ENCODE data around the gene BRD3OS.

The BRD3OS gene

GRCh38 chr9:134050726-134051125 lies 25.4 kb downstream of the BRD3OS start:
- DNase-seq (ENCODE audit: low read depth in 2 of 2), result no peak

DNA sequence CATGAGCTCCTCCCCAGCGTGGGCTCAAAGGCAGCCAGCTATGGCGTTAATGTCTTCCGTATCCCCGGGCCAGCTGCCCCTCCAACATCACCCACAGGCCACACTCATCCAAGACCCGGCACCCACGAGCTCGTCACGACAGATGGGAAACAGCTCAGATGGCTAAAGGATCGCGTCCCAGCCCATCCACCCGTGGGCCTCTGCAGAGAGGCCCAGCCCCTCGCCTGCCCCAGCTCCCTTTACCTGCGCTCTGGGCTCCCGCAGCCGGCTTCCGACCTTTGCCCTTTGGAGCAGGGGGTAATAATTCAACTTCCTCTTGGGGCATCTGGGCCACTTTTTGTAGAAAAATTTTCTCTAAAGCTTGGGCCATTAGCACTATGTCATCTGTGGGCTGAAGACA lies 26.0 kb downstream of the BRD3OS start:
- DNase-seq (ENCODE audit: low read depth in 2 of 2), result no peak

- DNase-seq (ENCODE audit: low read depth in 2 of 2), result no peak
These were observed 27.2 kb downstream of the BRD3OS start for GRCh38 chr9:134052491-134052890.

- DNase-seq (ENCODE audit: low read depth in 2 of 2), result no peak
These were observed 27.7 kb downstream of the BRD3OS start for GRCh38 chr9:134052941-134053340.

DNA sequence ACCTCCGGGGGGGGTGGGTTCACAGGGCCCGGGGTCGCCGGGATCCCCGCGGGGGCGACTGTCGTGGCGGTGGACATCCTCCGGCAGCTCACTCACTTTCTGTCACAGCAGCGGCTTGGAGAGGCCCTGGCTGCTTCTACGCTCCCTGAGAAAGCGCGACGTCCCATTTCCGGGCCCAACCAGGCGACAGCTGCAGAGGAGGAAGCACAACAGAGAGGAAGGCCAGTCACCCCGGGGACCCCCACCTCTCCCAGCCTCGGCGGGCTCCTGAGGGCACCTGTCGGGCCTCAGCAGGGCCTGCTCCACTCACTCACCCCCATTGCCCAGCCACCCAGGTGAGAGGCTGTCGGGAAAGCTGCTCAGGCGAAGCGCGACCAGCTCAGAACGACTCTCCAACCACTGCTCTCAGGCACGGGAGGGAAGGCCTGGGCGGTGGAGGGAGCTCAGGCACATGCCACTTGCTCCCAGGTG lies 28.2 kb downstream of the BRD3OS start:
- DNase-seq (ENCODE audit: low read depth in 2 of 2), result no peak

- no peak for DNase-seq (ENCODE audit: low read depth in 2 of 2)
These were observed 28.9 kb downstream of the BRD3OS start for GRCh38 chr9:134053941-134054761.

GRCh38 chr9:134054891-134055811 lies 29.9 kb downstream of the BRD3OS start:
- DNase-seq (ENCODE audit: low read depth in 2 of 2), result no peak

DNA sequence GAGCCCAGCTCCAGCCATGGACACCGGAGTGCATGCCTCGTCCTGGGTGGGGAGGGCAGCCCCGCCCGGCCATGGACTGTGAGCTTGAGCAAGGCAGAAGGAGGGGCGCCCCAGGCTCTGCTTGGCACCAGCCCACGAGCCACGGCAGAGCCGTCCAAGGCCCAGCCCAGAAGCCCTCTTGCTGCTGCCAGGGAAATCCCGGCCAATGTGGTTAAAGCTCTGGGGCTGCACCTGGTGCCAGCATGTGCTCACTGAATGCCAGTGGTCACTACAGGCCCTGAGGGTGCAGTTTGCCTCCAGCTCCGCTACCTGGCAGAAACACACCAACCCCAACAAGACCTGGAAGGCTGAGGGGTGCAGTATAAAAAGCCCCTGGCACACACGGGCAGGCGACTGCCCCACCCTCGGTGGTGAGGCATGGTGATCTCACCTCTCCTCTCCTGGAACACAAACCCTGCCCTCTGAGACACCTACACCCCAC lies 30.7 kb downstream of the BRD3OS start:
- no peak for DNase-seq (ENCODE audit: low read depth in 2 of 2)

DNA sequence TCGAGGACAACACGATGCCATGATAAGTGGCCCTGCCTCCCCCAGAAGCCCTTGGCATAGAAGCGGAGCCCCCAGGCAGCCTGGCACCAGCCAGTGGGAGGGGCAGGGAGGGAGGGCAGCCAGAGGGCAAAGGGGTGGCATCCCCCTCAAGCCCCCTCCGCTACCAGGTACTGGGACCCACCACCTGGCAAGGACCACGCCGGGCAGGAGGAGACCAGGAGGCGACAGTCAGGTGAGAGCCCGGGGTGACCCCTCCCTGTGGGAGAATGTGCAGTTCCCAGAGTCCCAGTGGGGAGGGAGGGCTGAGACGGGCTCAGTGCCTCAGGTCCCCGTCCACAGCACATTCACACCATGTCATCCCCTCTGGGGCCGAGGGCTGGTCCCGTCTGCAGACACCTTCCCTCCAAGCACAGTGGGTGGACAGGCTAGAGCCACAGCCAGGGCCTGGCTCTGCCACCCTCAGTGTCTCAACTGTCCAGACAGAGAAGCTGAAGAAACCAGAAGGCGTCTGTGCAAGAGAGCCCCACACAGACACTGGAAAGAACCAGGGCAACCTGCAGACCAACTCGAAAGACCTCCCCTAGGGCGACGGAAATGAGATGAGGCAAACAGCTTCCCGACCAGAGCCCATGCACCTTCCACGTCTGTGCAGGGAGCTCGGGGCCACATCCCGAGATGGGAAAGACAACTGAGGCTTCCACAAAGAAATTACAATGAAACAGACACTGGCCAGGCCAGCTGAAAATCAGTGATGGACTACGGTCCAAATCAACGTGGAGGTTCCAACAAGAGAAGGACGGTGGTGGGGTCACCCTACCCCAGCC lies 31.4 kb downstream of the BRD3OS start:
- DNase-seq (ENCODE audit: low read depth in 2 of 2), result no peak

- no peak for DNase-seq (ENCODE audit: low read depth in 2 of 2)
These were observed 32.0 kb downstream of the BRD3OS start for GRCh38 chr9:134057307-134057657.

DNA sequence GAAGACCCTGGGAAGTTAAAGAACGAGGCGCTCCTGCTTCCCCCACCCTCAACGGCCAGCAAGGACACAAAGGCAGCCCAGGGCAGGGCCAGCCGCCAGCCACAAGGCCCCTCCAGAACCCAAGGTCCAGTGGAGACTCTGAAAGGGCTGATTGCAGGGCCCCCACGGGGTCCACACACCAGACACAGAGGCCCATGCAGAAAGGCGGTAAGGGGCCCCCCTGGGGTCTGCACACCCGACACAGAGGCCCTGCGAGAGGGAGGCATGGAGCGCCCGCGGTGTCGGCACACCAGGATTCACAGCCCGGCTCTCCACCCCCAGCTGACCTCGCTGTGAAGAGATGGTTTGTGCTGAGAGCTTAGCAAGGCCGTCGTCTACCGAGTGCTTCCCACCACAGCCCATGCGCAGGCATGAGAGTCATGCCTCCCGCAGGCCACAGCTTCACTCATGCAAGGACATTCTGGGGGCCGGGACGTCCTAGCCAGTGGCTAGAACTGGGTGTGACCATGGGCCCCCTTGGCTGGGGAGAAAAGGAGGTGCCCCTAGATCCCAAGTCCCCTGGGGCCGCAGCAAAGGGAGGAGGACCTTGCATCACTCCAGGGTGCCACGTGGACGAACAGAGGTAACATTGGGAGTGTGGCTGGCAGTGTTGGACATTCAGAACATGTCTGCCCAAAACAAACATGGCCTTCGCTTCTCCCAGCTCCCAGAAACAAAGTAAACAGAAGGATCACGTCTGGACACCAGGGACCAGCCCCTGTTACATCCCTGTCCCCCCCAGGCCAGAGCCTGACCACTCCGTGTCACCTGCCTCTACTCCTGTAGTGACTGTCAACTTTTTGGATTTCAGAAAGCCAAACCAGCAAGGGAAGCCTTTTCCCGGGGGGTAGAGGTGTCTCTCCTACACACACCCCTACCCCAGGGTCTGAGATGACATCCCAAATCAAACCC lies 32.7 kb downstream of the BRD3OS start:
- no peak for DNase-seq (ENCODE audit: low read depth in 2 of 2)

DNA sequence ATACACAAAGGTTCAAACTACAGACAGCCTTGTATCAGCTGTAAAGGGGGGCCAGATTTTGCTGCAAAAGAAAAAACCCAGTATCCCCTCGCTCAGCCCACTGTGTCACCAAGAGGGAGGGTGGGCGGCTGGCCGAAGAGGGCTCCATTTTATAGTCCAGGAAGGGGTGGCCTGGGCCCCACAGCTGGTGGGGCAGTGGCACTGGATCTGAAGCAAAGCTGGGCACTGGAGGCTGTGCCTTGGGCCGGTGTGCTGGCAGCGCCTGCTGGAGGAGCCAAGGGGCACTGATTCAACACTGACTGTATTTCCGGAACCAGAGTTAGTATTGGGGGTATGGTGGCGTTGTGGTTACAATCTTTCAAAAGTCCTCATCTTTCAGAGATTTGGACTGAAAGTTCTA lies 33.4 kb downstream of the BRD3OS start:
- no peak for DNase-seq (ENCODE audit: low read depth in 2 of 2)

- no peak for DNase-seq (ENCODE audit: low read depth in 2 of 2)
These were observed 33.9 kb downstream of the BRD3OS start for GRCh38 chr9:134059188-134059641.

DNA sequence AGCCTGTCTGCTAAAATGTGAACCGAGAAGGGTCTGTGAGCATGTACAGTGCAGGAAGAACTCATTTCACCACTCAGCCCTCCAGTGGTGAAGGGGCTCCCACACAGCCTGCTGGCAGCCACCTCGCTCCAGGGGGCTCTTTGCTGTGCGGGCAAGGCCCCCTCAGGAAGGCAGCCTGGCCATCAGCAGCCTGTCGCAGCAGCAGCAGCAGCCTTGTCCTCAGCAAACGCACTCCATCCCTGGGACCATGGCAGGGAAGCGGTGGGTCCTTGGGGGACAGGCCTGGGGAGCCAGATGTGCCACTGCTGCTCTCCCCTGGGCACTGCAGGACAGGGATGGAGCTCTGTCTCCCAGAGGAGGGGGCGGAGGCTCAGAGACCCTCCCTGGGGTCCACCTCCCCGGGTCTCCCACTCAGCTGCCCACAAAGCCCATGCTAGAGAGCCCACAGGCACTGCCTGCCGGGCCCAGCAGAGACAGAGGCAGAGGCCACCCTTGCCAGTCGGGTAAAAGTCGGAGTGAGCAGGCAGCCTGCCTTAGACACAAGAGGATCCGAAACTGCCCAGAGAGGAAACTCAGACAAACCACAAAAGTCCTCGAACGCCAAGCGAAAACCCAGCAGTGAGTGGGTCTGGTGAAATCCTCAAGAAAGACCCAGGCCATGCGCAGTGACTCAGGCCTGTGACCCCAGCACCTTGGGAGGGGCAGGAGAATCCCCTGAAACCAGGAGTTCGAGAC lies 34.5 kb downstream of the BRD3OS start:
- DNase-seq (ENCODE audit: low read depth in 2 of 2), result no peak

GRCh38 chr9:134060546-134060945 lies 35.3 kb downstream of the BRD3OS start:
- no peak for DNase-seq (ENCODE audit: low read depth in 2 of 2)

GRCh38 chr9:134061019-134061687 lies 35.9 kb downstream of the BRD3OS start:
- DNase-seq (ENCODE audit: low read depth in 2 of 2), result no peak

- no peak for DNase-seq (ENCODE audit: low read depth in 2 of 2)
These were observed 36.5 kb downstream of the BRD3OS start for GRCh38 chr9:134061688-134062371.

DNA sequence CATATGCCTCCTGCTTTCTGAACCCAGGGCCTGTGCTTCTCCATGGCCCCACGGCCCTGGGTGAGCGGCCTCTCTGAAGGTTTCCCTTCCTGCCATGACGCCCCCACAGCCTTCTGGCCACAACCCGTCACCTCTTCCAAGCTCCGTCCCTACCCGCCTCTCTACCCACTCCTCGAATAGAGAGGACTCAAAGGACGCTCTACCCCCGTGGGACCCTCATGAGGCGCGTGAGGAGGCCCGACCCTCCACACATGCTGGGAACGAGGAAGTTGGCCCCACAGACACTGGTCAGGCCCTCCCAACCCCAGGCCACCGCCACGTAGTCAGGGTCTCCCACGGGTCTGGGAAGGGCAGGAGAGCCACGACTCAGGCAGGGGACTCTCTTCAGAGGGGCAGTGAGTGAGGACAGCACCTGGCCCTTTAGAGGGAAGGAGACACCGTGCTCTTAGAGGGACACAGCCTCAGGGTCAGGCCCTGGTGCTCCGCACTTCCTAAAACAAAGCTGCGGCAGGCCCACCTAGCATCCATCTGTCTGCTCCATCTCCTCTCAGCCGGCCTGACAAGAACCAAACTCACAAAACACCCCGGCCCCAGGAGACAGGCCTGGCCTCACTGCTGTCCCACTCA lies 37.3 kb downstream of the BRD3OS start:
- DNase-seq (ENCODE audit: low read depth in 2 of 2), result no peak

All from stimulated activated CD4-positive, alpha-beta T cell treated with anti-CD3 and anti-CD28 coated beads, Interleukin-1b, Interleukin-23, amount 100 ng/mL, for 4 hours (primary cell).